Fibroblast of lung (primary cell): ENCODE data around the gene FBXO40. TPM values are rescaled to one million over a fixed set of nuclear protein-coding genes. Genes with fewer than 3 reads are reported as not detected.

ENCODE experiments used
- DNase-seq, 2 donors: peaks; one replicate each; pipeline versions ENCODE4 v3.0.0 to v3.0.0-alpha.2; 2010; ENCODE audit warnings: low read depth in 2 of 2
- H2AFZ ChIP-seq: 2 replicates; pipeline ENCODE4 v1.5.1; 2012; ENCODE audit warnings: low read length, control low read depth, inconsistent platforms
- H3K27ac ChIP-seq: 2 replicates; pipeline ENCODE4 v1.5.1; 2011; ENCODE audit warnings: low read length, control low read depth; ENCODE audit not compliant: insufficient read depth
- H3K27me3 ChIP-seq: 2 replicates; pipeline ENCODE4 v1.5.1; 2011; ENCODE audit warnings: mild to moderate bottlenecking, low read length; ENCODE audit not compliant: control insufficient read depth, insufficient read depth
- H3K36me3 ChIP-seq: 2 replicates; pipeline ENCODE4 v1.5.1; 2011; ENCODE audit warnings: low read length; ENCODE audit not compliant: control insufficient read depth, insufficient read depth
- H3K4me1 ChIP-seq: 2 replicates; pipeline ENCODE4 v1.5.1; 2011; ENCODE audit warnings: low read length; ENCODE audit not compliant: control insufficient read depth, insufficient read depth; ENCODE audit errors: extremely low read depth
- H3K4me2 ChIP-seq: 2 replicates; pipeline ENCODE4 v1.5.1; 2011; ENCODE audit warnings: low read length, control low read depth; ENCODE audit not compliant: insufficient read depth; ENCODE audit errors: extremely low read depth
- H3K4me3 ChIP-seq, 4 experiments: fragments of 200-600 bp in 1 of 4; sonication (generic) in 1 of 4; replicated peaks in 1 of 4; 2 replicates each; pipeline ENCODE4 v1.5.1; 2011 to 2016; ENCODE audit warnings: low read length in 4 of 4, low read depth in 3 of 4, mild to moderate bottlenecking in 3 of 4, control low read depth in 2 of 4, inconsistent platforms in 1 of 4, mixed read lengths in 1 of 4; ENCODE audit not compliant: insufficient read depth in 1 of 4; ENCODE audit errors: control extremely low read depth in 1 of 4
- H3K79me2 ChIP-seq: 2 replicates; pipeline ENCODE4 v1.5.1; 2012; ENCODE audit warnings: mild to moderate bottlenecking, low read length, inconsistent platforms; ENCODE audit not compliant: control insufficient read depth, insufficient read depth
- H3K9ac ChIP-seq: 2 replicates; pipeline ENCODE4 v1.5.1; 2011; ENCODE audit warnings: mild to moderate bottlenecking, low read length, control low read depth; ENCODE audit not compliant: insufficient read depth
- H3K9me3 ChIP-seq: 2 replicates; pipeline ENCODE4 v1.5.1; 2012; ENCODE audit warnings: low read depth, low read length; ENCODE audit not compliant: control insufficient read depth, insufficient read depth
- H4K20me1 ChIP-seq: 2 replicates; pipeline ENCODE4 v1.5.1; 2011; ENCODE audit warnings: low read length; ENCODE audit not compliant: control insufficient read depth, insufficient read depth; ENCODE audit errors: extremely low read depth
- EZH2 ChIP-seq: IDR thresholded peaks from 2 replicates; pipeline ENCODE4 v1.5.1; 2012; ENCODE audit warnings: low read length, control low read depth, mild to moderate bottlenecking; ENCODE audit errors: missing control alignments
- polyA plus RNA-seq, 2 donors: library from polyadenylated mRNA; depleted of rRNA in 1 of 2; stranded (reverse) in 1 of 2; unstranded in 1 of 2; fragments of >200 nt; gene quantifications; 2 replicates each; pipeline ENCODE4 v1.2.1, GENCODE V29; 2011 to 2012; ENCODE audit warnings: missing spikeins in 1 of 2
- total RNA-seq: library from RNA; depleted of rRNA; stranded (reverse); fragments of >200 nt; gene quantifications from 2 replicates; pipeline ENCODE4 v1.2.1, GENCODE V29; 2014
- TF ChIP-seq, protein P1 (sequence below), 2 donors: IDR thresholded peaks in 1 of 2; conservative IDR thresholded peaks in 1 of 2; 1 replicate in 1 of 2; 2 replicates in 1 of 2; pipeline ENCODE4 v1.5.1; 2011 to 2012; ENCODE audit warnings: low read length in 2 of 2, control low read depth in 1 of 2, inconsistent platforms in 1 of 2, low read depth in 1 of 2, mild to moderate bottlenecking in 1 of 2

The FBXO40 gene
- total and polyA plus RNA-seq, 2 donors (not counting 1 experiment from before 2014, with no cell fraction given), result not detected

DNA sequence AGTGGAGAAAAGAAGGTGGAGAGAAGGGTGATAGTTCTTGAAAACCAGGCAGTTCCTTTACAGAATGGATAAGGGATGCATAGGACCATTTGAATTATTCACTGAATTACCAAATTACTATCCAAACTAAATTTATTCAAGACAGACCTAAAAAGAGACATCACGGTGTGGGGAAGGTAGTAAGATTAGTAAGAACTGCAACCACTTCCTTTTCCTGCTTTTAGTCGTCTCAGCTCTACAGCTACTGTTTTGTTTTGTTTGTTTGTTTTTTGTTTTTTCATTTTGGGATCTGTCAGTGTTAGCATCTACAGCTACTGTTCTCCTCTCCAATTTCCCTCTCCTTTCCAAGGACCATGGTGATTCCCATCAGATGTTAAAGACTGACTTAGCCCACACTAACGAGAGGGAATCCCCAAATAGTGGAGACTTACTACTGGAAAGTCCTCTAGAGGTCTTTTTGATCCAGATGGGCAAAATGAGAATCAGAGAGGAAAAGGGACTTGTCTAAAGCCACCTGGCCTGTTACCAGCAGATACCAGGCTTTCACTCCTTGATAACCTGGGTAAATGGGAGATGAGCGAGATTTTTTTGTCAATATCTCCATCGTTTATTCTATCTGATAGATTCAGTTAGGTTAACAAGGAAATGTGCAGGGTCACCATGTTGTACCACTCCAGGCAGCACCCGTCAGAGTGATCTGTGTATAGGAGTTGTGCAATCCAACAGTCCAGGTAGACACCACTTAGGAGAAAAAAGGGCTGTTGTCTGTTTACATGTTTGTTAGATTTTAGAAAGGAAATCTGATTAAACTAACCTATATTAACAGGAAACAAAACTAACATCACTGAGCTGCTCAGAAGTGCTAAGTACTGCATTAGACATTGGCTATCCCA, 61.6 kb downstream of the FBXO40 start:
- Histone ChIP-seq H3K79me2 (no peaks in the 10 kb centered on the region), H3K36me3 (no peaks in the 10 kb centered on the region), H3K4me2 (no peak overlapping the region), H3K4me3 (no peak overlapping the region), H2AFZ (no peak overlapping the region), H3K9me3 (no peaks in the 10 kb centered on the region), H3K4me1 (no peaks in the 10 kb centered on the region), H3K9ac (no peak overlapping the region), H4K20me1 (no peaks in the 10 kb centered on the region), H3K27me3 (no peaks in the 10 kb centered on the region), H3K27ac (no peak overlapping the region)
- TF ChIP-seq EZH2, result no peak
- TF ChIP-seq, protein P1, sequence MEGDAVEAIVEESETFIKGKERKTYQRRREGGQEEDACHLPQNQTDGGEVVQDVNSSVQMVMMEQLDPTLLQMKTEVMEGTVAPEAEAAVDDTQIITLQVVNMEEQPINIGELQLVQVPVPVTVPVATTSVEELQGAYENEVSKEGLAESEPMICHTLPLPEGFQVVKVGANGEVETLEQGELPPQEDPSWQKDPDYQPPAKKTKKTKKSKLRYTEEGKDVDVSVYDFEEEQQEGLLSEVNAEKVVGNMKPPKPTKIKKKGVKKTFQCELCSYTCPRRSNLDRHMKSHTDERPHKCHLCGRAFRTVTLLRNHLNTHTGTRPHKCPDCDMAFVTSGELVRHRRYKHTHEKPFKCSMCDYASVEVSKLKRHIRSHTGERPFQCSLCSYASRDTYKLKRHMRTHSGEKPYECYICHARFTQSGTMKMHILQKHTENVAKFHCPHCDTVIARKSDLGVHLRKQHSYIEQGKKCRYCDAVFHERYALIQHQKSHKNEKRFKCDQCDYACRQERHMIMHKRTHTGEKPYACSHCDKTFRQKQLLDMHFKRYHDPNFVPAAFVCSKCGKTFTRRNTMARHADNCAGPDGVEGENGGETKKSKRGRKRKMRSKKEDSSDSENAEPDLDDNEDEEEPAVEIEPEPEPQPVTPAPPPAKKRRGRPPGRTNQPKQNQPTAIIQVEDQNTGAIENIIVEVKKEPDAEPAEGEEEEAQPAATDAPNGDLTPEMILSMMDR (conservative IDR thresholded peaks at IDR 0.05 in 1 of 2, IDR thresholded peaks at IDR 0.05 in 1 of 2; ENCODE audit: low read depth in 1 of 2, low read length in 2 of 2), result no peak
- DNase-seq, result no peak

- Histone ChIP-seq H3K79me2 (no peaks in the 10 kb centered on the region), H3K27me3 (no peaks in the 10 kb centered on the region), H3K4me2 (no peak overlapping the region), H3K4me3 (no peak overlapping the region), H3K9me3 (no peaks in the 10 kb centered on the region), H3K36me3 (no peaks in the 10 kb centered on the region), H4K20me1 (no peaks in the 10 kb centered on the region), H3K9ac (no peak overlapping the region), H3K27ac (no peak overlapping the region), H3K4me1 (no peaks in the 10 kb centered on the region), H2AFZ (no peak overlapping the region)
- TF ChIP-seq EZH2, result no peak
- TF ChIP-seq, protein P1 (conservative IDR thresholded peaks at IDR 0.05 in 1 of 2, IDR thresholded peaks at IDR 0.05 in 1 of 2; ENCODE audit: low read depth in 1 of 2, low read length in 2 of 2), result no peak
- no peak for DNase-seq
Measured at GRCh38 chr3:121658716-121659435, 65.7 kb downstream of the FBXO40 start.

DNA sequence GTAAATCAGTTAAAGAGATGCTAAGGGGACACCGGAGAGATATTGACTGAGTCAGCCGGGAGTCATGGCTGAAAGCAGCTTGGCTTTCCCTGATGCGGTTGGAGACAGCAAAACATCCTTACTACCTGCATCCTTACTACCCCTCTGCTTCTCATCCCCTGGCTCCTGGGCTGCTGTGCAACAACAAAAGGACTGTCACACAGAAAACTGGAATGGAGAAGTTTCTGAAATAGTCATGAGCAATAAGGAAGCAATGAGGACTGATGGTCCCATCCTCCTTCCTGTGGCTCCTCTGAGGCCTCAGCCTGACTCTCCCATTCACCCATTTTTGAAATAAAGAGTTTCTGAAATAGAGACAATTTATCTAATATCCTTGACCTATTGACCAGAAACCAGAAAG, 66.4 kb downstream of the FBXO40 start:
- TF ChIP-seq EZH2, result no peak
- TF ChIP-seq, protein P1 (conservative IDR thresholded peaks at IDR 0.05 in 1 of 2, IDR thresholded peaks at IDR 0.05 in 1 of 2; ENCODE audit: low read depth in 1 of 2, low read length in 2 of 2), result no peak
- no peak for DNase-seq
- peaks cover 2% of the 10 kb centered on the region for H3K36me3 ChIP-seq
- no peaks in the 10 kb centered on the region for H3K27me3 ChIP-seq
- H3K4me3 ChIP-seq, result no peak overlapping the region
- H3K9ac ChIP-seq, result no peak overlapping the region
- no peak overlapping the region for H2AFZ ChIP-seq
- no peak overlapping the region for H3K4me2 ChIP-seq
- H3K79me2 ChIP-seq, result no peaks in the 10 kb centered on the region
- H4K20me1 ChIP-seq, result no peaks in the 10 kb centered on the region
- H3K9me3 ChIP-seq, result no peaks in the 10 kb centered on the region
- H3K4me1 ChIP-seq, result no peaks in the 10 kb centered on the region
- H3K27ac ChIP-seq, result no peak overlapping the region
